Activated T-helper 1 cell treated with Interleukin-2 at 50 U/mL for 16 hours (primary cell): ENCODE measurements around the gene SETMAR.

Experiments
- DNase-seq: peaks from one replicate; pipeline ENCODE4 v3.0.0-alpha.2; 2020; ENCODE audit warnings: low read depth

The SETMAR gene

GRCh38 chr3:4351164-4351855, 48.1 kb downstream of the SETMAR start:
- no peak for DNase-seq

- DNase-seq, result no peak
These were observed 48.7 kb downstream of the SETMAR start for GRCh38 chr3:4351872-4352271.

DNA sequence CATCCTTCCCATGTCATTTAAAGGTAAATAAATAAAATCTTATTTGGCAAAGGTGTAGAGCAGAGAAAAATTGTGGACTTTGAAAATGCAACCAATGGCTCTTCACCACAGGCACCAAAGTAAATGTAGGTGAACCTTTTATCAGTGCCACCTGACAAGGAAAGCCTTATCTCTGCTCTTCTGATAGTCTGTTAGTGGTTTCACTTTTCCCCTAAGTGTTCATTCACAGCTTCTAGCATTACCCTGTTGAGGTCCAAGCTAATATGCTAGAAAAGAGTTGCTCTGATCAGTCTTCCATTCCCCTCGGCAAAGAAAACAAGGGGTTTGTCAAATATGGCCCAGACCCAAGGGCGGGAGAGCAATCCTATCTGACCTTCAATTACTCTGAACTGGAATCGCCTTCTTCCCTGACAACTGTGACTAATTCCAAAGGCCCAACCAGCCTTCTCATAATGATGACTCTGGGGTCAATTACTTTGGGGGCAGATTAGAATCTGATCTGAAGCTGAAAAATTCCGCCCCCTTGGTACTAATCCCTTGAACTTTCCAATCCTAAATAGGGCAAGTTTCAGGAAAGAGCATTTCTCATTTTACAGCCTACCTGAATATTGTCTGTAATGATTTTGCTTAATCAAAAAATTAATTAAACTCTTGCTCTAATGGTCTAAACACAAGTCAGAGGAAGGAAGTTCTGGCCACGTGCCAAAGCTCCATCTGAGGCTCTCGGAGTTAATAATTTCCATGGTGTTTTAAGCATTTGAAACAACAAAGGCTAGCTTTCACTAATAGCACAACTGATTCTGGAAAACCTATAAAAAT, 52.4 kb downstream of the SETMAR start:
- no peak for DNase-seq

DNA sequence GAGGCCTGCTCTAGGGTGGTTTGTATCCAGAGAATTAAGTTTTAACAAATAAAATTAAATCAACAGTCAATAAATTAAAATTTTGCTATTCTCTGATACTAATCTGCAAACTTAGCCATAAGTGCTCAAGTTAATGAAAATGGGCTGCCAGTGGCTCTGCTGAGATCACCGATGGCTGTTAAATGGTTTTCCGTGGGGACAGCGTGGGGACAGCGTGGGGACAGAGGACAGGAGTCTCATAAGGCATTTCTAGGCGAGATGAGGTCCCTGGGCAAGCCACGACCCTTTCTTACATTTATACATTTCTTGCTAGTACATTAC, 53.0 kb downstream of the SETMAR start:
- DNase-seq, result no peak

DNA sequence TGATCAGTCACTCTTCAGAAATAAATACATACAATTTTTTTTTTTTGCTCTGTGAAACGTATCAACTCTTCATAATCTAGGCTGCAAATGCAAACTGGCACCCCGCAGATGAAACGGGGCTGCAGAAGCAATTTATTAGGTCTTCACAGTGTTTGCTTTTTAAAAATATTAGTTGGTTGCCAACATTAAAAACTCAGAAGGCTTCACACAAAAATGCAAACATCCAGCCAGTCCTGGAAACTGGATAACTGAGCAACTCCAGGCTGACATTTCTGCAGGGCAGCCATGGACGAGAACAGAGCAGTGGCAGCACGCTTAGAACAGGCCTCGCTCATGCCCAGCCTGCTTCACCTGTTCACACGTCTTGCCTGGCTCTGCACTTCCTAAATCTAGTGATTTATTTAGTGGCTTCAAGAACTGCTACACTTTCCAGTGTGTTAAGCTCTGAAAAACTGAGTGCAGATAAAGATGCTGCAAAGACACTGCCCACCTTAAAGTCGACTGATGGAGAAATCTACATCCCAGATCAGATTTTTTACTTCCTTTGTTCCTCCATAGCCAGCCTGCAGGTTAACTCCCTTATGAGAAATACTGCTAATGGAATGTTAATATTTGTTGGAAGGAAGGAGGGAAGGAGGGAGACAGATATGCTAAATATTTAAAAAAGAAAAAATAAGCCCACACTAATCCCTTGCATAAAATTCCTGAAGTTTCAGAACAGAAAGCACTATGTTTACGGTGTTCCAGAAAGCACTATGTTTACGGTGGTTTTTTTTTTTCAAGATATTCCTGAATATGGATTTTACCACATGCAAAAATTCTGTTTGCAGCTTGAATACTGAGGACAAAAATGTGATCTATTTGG, 53.6 kb downstream of the SETMAR start:
- DNase-seq, result no peak

DNA sequence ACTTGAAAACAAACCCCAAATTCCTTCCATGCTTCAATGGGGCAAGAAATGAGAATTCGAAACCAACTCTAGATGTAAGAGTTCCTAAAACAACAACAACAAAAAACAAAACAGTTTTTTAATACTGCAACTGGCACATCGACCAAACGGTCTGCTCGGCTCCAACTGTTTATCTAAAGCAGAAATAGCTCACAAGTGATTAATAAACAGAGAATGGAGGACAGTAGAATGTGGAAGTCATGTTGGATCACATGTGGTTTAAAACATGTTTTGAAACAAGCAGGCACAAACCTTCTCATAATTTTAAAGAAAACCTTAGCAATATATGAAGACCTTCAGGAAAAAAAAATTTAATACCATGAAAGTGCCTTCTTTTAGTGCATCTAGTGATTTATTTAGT, 55.1 kb downstream of the SETMAR start:
- no peak for DNase-seq

GRCh38 chr3:4359805-4360502, 56.8 kb downstream of the SETMAR start:
- no peak for DNase-seq

GRCh38 chr3:4360817-4361216, 57.6 kb downstream of the SETMAR start:
- no peak for DNase-seq

- DNase-seq, result no peak
These were observed 59.4 kb downstream of the SETMAR start for GRCh38 chr3:4362523-4362922.
